Psoas muscle (tissue), 8 donors: ENCODE results near the gene SUOX. TPM values are rescaled to one million over a fixed set of nuclear protein-coding genes. Genes with fewer than 3 reads are reported as not detected.
"Not testable (repeated sequence)": the region's sequence is repeated elsewhere in the genome, so short reads cannot be mapped to it uniquely, and the experiment has no call there.

Experiments
- ATAC-seq, 4 donors: fragments of 200-7000 bp; cut with Tn5 transposase; one replicate each; pipeline ENCODE4 v1.9.1; 2020; ENCODE audit warnings: moderate library complexity in 3 of 4, mild to moderate bottlenecking in 2 of 4
- DNase-seq, 2 donors: peaks; one replicate each; pipeline ENCODE4 v3.0.0-alpha.2; 2020
- H3K27ac ChIP-seq: fragments of 200-600 bp; one replicate; pipeline ENCODE4 v1.8.0; 2022
- H3K27me3 ChIP-seq, 3 donors: fragments of 200-600 bp in 1 of 3; one replicate each; pipeline versions ENCODE4 v1.6.1 to v1.8.0; 2013 to 2022; ENCODE audit warnings: low read length in 2 of 3, mild to moderate bottlenecking in 2 of 3, moderate library complexity in 1 of 3; ENCODE audit not compliant: insufficient read depth in 3 of 3
- H3K36me3 ChIP-seq, 2 donors: fragments of 200-600 bp in 1 of 2; one replicate each; pipeline versions ENCODE4 v1.6.1 to v1.8.0; 2013 to 2022; ENCODE audit warnings: low read depth in 1 of 2, mild to moderate bottlenecking in 1 of 2, moderate library complexity in 1 of 2; ENCODE audit not compliant: insufficient read depth in 1 of 2
- H3K4me1 ChIP-seq: fragments of 200-600 bp; one replicate; pipeline ENCODE4 v1.8.0; 2022
- H3K4me3 ChIP-seq: fragments of 200-600 bp; one replicate; pipeline ENCODE4 v1.8.0; 2022; ENCODE audit warnings: mild to moderate bottlenecking
- H3K9me3 ChIP-seq: fragments of 200-600 bp; one replicate; pipeline ENCODE4 v1.8.0; 2022
- WGBS, 3 donors: extraction: QIAGEN DNeasy Blood & Tissue Kit; methylation state at CpG; one replicate each; pipeline versions ENCODE4 v1.1.6 to v1.1.7; 2013; 5-methylcytosine and 5-hydroxymethylcytosine counted together
- intact Hi-C, 2 donors: fragments of 100-400 bp; cut with DNase I; formaldehyde crosslinking; loops; one replicate each; pipeline versions ENCODE4 v1.11.0 to v1.14.2; 2022
- polyA plus RNA-seq, 3 donors: library from polyadenylated mRNA; stranded (reverse); fragments of 200-250 nt; gene quantifications; one replicate each; pipeline ENCODE4 v1.2.3, GENCODE V29; 2013
- total RNA-seq, 4 donors: library from RNA; stranded (reverse); fragmentation: NEBNext Ultra II Directional in 2 of 4; extraction: Animal tissue kit (Norgen Biotek cat#: 25700) in 2 of 4; gene quantifications; one replicate each; pipeline versions ENCODE4 v1.2.1 to v1.2.4, GENCODE V29; 2021 to 2023
- TF ChIP-seq, protein P1 (sequence below): fragments of 200-600 bp; IDR thresholded peaks from one replicate; pipeline ENCODE4 v1.8.0; 2022; ENCODE audit warnings: antibody characterized with exemption
- donor health status: healthy with polysubstance abuse.
- donor health status: DM: no; HTN: no; CAD: no; lungs with moderate emphysema.
- donor health status: Bipolar disorder and iron deficiency.
- donor health status: healthy.
- donor health status: DM: yes; HTN: yes; CAD: no.
- donor health status: DM: no; HTN: no; CAD: no.
- donor health status: DM: no; HTN: no; CAD: no.
- donor health status: DM: yes; HTN: yes; CAD: no.

Gene SUOX
- total and polyA plus RNA-seq, 7 donors, result 12.1 to 25.5 (median 15.5) TPM

DNA sequence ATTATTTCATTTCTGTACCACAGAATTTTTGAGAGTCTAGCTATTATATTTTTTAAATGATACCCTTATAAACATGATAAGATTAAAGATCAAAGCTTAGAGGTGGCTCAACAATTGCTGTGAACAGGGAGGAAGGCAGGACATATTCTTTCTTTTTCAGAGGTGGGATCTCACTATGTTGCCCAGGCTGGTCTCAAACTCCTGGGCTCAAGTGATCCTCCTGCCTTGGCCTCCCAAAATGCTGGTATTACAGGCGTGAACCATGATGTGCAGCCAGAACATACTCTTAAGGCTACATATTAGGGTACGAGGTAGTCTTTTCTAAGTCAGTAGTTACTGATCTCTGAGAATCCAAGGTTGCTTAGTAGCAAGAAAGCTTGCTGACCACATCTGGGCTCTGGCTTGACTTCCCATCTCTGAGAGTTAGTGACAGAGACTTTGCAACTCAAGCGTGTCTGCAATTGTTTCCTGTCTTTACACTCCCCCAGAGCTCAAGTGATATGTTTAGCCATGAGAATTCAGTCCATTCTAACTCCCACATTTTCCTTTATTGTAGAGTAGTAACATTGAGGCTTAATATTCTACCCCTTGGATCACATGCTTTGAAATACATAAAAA, 14.6 kb upstream of the SUOX start:
- peaks cover 5 to 81% of the 10 kb centered on the region in 2 donors for H3K36me3 ChIP-seq

DNA sequence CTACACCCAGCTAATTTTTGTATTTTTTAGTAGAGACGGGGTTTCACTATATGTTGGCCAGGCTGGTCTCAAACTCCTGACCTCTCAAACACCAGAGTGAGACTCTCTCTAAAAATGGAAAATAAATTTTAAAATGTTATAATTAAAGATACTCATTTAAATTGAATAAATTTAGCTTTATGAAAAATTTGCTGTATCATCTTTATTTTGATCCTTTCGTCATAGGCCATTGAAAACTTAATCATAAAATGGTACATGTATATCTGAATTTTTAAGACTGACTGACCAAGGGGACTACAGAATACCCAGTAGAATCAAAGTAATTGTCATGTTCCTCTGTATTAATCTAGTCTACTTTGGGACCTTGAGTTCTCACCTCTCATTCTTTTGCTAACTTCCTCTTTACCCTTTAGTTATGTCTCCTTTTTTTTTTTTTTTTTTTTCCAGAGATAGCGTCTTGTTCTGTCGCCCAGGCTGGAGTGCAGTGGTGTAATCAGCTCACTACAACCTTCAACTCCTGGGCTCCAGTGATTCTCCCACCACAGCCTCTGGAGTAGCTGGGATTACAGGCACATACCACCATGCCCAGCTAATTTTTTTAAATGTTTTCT, 13.7 kb upstream of the SUOX start:
- Histone ChIP-seq H3K27ac (no peak overlapping the region), H3K36me3 (peaks cover 5 to 90% of the 10 kb centered on the region in 2 donors), H3K4me1 (peaks cover 10% of the 10 kb centered on the region), H3K27me3 (no peaks in the 10 kb centered on the region), H3K9me3 (no peaks in the 10 kb centered on the region), H3K4me3 (no peak overlapping the region)
- 81 to 95% (median 84%) methylated on average over 4 of the region's 4 CpGs for WGBS, 3 donors
- no peak for DNase-seq
- intact Hi-C loops, result no loop called here
- TF ChIP-seq, protein P1, sequence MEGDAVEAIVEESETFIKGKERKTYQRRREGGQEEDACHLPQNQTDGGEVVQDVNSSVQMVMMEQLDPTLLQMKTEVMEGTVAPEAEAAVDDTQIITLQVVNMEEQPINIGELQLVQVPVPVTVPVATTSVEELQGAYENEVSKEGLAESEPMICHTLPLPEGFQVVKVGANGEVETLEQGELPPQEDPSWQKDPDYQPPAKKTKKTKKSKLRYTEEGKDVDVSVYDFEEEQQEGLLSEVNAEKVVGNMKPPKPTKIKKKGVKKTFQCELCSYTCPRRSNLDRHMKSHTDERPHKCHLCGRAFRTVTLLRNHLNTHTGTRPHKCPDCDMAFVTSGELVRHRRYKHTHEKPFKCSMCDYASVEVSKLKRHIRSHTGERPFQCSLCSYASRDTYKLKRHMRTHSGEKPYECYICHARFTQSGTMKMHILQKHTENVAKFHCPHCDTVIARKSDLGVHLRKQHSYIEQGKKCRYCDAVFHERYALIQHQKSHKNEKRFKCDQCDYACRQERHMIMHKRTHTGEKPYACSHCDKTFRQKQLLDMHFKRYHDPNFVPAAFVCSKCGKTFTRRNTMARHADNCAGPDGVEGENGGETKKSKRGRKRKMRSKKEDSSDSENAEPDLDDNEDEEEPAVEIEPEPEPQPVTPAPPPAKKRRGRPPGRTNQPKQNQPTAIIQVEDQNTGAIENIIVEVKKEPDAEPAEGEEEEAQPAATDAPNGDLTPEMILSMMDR, result no peak
- ATAC-seq, result no peak

More for the DNA sequence above, 14.6 kb upstream of the SUOX start:
- WGBS, 3 donors, result 70 to 78% (median 74%) methylated on average over 3 of the region's 3 CpGs
- peaks cover 10% of the 10 kb centered on the region for H3K4me1 ChIP-seq
- no peak overlapping the region for H3K4me3 ChIP-seq
- TF ChIP-seq, protein P1, result no peak
- H3K9me3 ChIP-seq, result no peaks in the 10 kb centered on the region
- DNase-seq, result no peak
- intact Hi-C loops, result no loop called here
- H3K27ac ChIP-seq, result no peak overlapping the region
- no peaks in the 10 kb centered on the region for H3K27me3 ChIP-seq
- no peak for ATAC-seq

DNA sequence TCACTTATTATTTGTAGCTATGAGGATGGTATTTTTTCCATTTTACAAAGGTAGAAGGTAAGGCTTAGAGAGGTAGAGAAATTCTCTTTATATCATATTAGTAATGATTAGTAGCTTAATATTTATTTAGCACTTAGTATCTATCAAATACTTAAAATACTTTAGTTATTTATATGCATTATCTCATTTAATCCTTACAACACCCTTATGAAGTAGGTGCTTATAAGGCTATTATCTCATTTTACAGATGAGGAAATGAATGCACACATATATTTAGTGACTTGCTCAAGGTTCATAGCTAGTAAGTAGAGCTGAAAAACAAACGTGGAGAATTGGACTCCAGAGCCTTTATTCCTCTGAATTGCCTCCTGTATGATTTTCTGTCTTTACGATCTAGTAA, 12.2 kb upstream of the SUOX start:
- TF ChIP-seq, protein P1, result no peak
- H3K9me3 ChIP-seq, result no peaks in the 10 kb centered on the region
- H3K4me3 ChIP-seq, result no peak overlapping the region
- no peak for ATAC-seq
- H3K4me1 ChIP-seq, result peaks cover 4% of the 10 kb centered on the region
- intact Hi-C loops, result no loop called here
- H3K27me3 ChIP-seq, result no peaks in the 10 kb centered on the region
- WGBS, 3 donors, result 58 to 72% (median 68%) methylated on average over 2 of the region's 2 CpGs
- no peak for DNase-seq
- peaks cover 5 to 94% of the 10 kb centered on the region in 2 donors for H3K36me3 ChIP-seq
- no peak overlapping the region for H3K27ac ChIP-seq

DNA sequence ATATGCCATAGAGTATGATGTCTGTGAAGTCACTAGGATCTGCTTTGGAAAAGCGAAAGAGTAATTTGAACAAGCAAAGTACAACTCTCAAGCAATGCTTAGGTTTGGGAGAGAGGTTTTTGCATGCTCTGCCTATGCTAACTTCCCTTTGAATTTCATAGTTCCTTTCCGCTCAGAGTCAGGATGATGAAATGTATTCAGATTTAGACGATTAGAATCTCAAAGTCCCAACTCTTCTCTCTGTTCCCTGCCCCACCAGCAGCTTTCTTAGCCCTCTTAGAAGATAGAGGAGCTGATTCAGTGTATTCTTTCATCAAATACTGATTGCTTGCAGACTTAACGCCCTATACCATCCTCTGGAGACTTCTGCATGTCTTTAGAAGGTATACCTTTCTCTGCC, 11.7 kb upstream of the SUOX start:
- intact Hi-C loops, result no loop called here
- Histone ChIP-seq H3K36me3 (peaks cover 5 to 95% of the 10 kb centered on the region in 2 donors), H3K4me1 (peaks cover 4% of the 10 kb centered on the region), H3K27me3 (no peaks in the 10 kb centered on the region), H3K9me3 (no peaks in the 10 kb centered on the region), H3K27ac (no peak overlapping the region), H3K4me3 (no peak overlapping the region)
- ATAC-seq (no peak), DNase-seq (no peak)
- WGBS, 3 donors, result 77 to 90% (median 77%) methylated on average over 4 of the region's 4 CpGs
- TF ChIP-seq, protein P1, result no peak

DNA sequence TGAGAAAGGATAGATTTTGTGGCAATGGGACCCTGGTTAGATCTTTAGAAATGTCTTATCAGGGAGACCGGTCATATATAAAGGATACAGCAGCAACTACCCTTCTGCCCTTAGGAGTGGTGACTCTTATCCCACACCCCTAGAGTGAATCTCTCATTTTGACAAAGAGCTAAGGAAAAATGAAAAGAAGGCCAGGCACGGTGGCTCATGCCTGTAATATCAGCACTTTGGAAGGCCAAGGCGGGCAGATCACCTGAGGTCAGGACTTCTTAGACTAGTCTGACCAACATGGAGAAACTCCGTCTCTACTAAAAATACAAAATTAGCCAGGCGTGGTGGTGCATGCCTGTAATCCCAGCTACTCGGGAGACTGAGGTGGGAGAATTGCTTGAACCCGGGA, 11.1 kb upstream of the SUOX start:
- intact Hi-C loops, H3K27ac ChIP-seq, H3K9me3 ChIP-seq, H3K4me1 ChIP-seq, H3K27me3 ChIP-seq, ATAC-seq, DNase-seq, H3K4me3 ChIP-seq: not testable (repeated sequence)
- peaks cover 6 to 95% of the 10 kb centered on the region in 2 donors for H3K36me3 ChIP-seq
- WGBS, 3 donors, result 89 to 94% (median 94%) methylated on average over 7 of the region's 7 CpGs
